ENCODE results near the gene SYT1.

- TF ChIP-seq CTCF (IDR thresholded peaks at IDR 0.05) = no peak
- no peak for TF ChIP-seq EZH2 (IDR thresholded peaks at IDR 0.05; ENCODE audit: borderline replicate concordance, insufficient read depth, low read depth, low read length, poor library complexity, severe bottlenecking)
These were observed 304.1 kb downstream of the SYT1 start for GRCh38 chr12:79168687-79169086.

Measured in B cell (primary cell).